Memory B cell (primary cell): ENCODE measurements around the gene FARP2.

Experiments
- ATAC-seq: fragments of 150-1000 bp; cut with Tn5 transposase; 2 replicates; pipeline ENCODE4 v1.10.0; 2021; ENCODE audit warnings: low read depth, mild to moderate bottlenecking, moderate library complexity
- DNase-seq, 2 donors: peaks; one replicate each; pipeline ENCODE4 v3.0.0; 2022; ENCODE audit warnings: low spot score in 2 of 2
- H3K27ac Mint-ChIP-seq: one replicate; pipeline ENCODE4 v1.8.0; 2022; ENCODE audit warnings: mild to moderate bottlenecking, moderate library complexity, mixed read lengths
- H3K27me3 Mint-ChIP-seq: one replicate; pipeline ENCODE4 v1.8.0; 2022; ENCODE audit warnings: mixed read lengths
- H3K36me3 Mint-ChIP-seq: one replicate; pipeline ENCODE4 v1.8.0; 2022; ENCODE audit warnings: mild to moderate bottlenecking, mixed read lengths
- H3K4me1 Mint-ChIP-seq: one replicate; pipeline ENCODE4 v1.8.0; 2022; ENCODE audit warnings: mixed read lengths
- H3K4me3 Mint-ChIP-seq: one replicate; pipeline ENCODE4 v1.8.0; 2022; ENCODE audit warnings: mild to moderate bottlenecking, moderate library complexity, mixed read lengths
- H3K9me3 Mint-ChIP-seq: one replicate; pipeline ENCODE4 v1.8.0; 2022; ENCODE audit warnings: mixed read lengths

Gene FARP2

DNA sequence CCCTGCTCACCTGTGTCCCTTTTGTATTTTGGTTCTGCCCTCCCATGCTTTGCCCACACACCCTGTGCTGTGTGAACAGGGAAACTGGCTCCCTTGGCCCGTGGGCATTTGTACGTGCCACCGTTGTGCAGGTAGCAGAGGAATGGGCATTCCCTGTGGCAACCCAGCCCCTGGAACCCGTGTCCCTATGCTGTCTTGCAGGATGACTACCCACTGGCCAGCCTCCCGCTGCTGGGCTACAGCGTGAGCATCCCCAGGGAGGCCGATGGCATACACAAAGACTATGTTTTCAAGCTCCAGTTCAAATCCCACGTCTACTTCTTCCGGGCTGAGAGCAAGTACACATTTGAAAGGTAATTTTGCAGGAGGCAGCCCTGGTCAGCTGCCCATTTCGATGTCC, 137.0 kb downstream of the FARP2 start:
- Mint-ChIP-seq H3K27me3 (no peaks in the 10 kb centered on the region), H3K9me3 (no peaks in the 10 kb centered on the region), H3K4me3 (no peak overlapping the region), H3K4me1 (peaks cover 2% of the 10 kb centered on the region), H3K36me3 (peaks cover 9% of the 10 kb centered on the region), H3K27ac (no peak overlapping the region)
- DNase-seq (no peak), ATAC-seq (no peak)

DNA sequence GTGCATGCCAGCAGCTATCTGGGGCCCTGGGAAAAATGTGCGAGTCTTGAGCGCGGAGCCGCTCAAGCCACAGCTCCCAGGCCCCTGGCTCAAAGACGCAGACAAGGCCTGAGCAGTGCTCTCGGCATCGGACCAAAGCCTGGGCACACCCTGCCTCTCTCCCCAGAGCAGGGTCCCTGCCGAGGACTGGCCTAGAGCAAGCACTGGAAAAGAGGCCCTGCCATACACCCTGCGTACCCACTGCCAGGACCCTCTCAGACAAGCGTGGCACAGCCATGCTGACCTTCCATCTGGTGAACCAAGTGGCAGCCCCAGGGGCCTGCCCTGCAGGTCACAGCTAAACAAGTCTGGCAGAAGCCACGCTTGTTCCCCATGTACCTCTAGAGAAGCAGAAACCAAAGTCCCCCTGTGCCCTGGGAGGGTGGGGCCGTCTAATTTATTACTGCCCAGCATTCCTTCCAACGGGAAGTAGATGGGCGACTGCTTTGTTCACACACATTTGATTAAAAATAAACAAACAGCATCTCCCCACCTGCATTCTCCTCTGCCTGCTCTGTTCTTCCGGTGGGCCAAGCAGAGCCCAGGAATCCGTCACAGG, 138.3 kb downstream of the FARP2 start:
- ATAC-seq = no peak
- Mint-ChIP-seq H3K27ac (no peak overlapping the region), H3K36me3 (peaks cover 9% of the 10 kb centered on the region), H3K4me3 (no peak overlapping the region), H3K27me3 (no peaks in the 10 kb centered on the region), H3K4me1 (no peaks in the 10 kb centered on the region), H3K9me3 (no peaks in the 10 kb centered on the region)
- no peak for DNase-seq

DNA sequence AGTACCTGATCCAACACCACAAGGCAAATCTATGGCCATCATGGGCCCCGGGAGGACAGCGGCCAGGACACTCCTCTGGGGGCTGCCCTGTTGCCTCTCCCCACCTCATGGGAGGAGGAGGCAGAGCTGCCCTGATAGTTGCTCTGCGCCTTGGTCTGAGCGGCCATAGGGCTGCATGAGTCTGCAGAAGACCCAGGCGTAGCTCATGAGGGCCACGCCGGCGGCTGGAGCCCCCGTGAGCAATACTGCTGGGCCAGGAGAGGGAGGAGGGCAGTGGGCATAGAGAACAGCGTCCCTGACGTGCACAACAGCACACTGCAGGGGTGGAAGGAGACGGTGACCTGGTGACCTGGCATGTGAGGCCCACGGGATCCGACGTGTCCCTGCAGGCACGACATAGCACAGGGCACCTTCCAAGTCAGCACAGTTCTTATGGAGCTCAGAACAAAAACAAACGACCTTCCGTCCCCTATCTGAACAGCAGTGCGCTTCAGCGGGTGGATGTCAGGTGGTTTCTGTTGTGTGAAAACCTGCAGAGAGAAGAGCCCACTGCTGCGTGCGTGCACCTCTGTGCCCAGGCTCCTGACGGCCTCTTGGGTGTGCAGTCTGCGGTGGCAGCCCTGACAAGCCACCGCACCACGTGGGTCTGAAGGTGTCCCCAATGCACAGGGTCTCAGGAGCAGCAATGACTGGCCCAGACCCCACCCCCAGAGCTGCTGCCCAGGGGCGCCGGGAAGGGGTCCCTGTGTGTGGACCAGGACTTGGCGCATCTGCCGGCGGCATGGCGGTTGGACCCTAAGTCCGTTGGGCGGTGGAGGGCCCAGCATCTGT, 139.3 kb downstream of the FARP2 start:
- H3K27ac Mint-ChIP-seq = no peak overlapping the region
- H3K36me3 Mint-ChIP-seq = peaks cover 9% of the 10 kb centered on the region
- ATAC-seq (no peak), DNase-seq (no peak)
- no peaks in the 10 kb centered on the region for H3K9me3 Mint-ChIP-seq
- no peaks in the 10 kb centered on the region for H3K27me3 Mint-ChIP-seq
- H3K4me3 Mint-ChIP-seq = no peak overlapping the region
- H3K4me1 Mint-ChIP-seq = no peaks in the 10 kb centered on the region

GRCh38 chr2:241496003-241496707, 140.1 kb downstream of the FARP2 start:
- Mint-ChIP-seq H3K36me3 (peaks cover 8% of the 10 kb centered on the region), H3K27ac (no peak overlapping the region)
- no peak for ATAC-seq

GRCh38 chr2:241496904-241497877, 141.1 kb downstream of the FARP2 start:
- DNase-seq (no peak), ATAC-seq (no peak)
- no peaks in the 10 kb centered on the region for H3K27me3 Mint-ChIP-seq
- H3K36me3 Mint-ChIP-seq = peaks cover 8% of the 10 kb centered on the region
- no peaks in the 10 kb centered on the region for H3K4me1 Mint-ChIP-seq
- H3K9me3 Mint-ChIP-seq = no peaks in the 10 kb centered on the region
- H3K4me3 Mint-ChIP-seq = no peak overlapping the region
- no peak overlapping the region for H3K27ac Mint-ChIP-seq

More at GRCh38 chr2:241496003-241496707, 140.1 kb downstream of the FARP2 start:
- no peak for DNase-seq
- Mint-ChIP-seq H3K4me1 (no peaks in the 10 kb centered on the region), H3K4me3 (no peak overlapping the region), H3K9me3 (no peaks in the 10 kb centered on the region), H3K27me3 (no peaks in the 10 kb centered on the region)

DNA sequence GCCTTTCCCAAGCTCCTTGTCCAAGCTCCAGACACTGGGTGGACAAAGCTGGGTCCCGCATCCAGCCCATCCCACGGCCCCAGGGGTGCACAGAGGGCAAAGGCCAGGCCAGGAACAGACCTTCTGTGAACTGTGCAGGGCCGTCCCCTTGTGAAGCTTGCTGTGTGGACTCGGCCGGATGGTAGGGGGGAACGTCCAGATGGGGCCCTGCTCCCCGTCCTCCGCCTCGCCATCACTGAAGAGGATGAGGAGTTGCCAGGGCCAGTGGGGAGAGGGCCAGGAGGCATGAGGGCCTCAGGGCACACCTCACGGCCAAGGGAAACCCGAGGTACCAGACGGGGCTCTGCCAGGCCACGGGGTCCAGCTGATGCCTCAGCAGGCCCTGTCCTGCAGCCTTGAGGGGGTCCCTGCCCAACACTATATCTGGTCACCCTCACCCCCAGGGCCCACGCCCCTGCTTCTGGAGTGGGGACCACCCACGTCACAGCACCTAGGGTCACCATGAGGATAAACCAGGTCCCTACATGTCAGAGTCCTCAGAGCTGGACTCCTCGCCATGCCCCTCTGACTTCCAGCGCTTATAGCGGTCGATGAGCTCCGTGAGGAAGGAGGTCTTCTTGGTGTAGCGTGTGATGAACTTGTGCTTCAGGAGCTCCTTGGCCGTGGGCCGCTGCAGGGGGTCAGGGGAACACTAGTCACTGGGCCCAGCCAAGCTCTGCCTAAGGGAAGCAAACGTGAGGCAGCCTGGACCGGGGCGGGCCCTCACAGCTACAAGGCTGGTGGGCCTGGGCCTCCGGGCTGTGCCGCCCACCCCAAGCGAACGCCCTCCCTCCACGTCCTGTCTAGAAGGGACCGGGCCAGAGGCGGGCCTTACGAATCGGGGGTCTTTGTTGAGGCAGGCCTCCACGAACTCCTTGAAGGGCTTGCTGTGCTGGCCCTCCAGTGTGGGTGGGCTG, 142.3 kb downstream of the FARP2 start:
- Mint-ChIP-seq H3K4me1 (no peaks in the 10 kb centered on the region), H3K4me3 (no peak overlapping the region), H3K36me3 (peaks cover 8% of the 10 kb centered on the region), H3K9me3 (no peaks in the 10 kb centered on the region), H3K27ac (no peak overlapping the region), H3K27me3 (no peaks in the 10 kb centered on the region)
- DNase-seq (no peak), ATAC-seq (no peak)

- Mint-ChIP-seq H3K9me3 (no peaks in the 10 kb centered on the region), H3K4me3 (no peak overlapping the region), H3K27me3 (no peaks in the 10 kb centered on the region), H3K4me1 (no peaks in the 10 kb centered on the region), H3K36me3 (peaks cover 7% of the 10 kb centered on the region), H3K27ac (no peak overlapping the region)
- ATAC-seq (no peak), DNase-seq (no peak)
These were observed 143.3 kb downstream of the FARP2 start for GRCh38 chr2:241499146-241499965.

- H3K4me1 Mint-ChIP-seq = no peaks in the 10 kb centered on the region
- ATAC-seq (no peak), DNase-seq (no peak)
- no peaks in the 10 kb centered on the region for H3K9me3 Mint-ChIP-seq
- no peak overlapping the region for H3K4me3 Mint-ChIP-seq
- H3K36me3 Mint-ChIP-seq = peaks cover 5% of the 10 kb centered on the region
- H3K27me3 Mint-ChIP-seq = no peaks in the 10 kb centered on the region
- H3K27ac Mint-ChIP-seq = no peak overlapping the region
These were observed 143.9 kb downstream of the FARP2 start for GRCh38 chr2:241500016-241500415.

DNA sequence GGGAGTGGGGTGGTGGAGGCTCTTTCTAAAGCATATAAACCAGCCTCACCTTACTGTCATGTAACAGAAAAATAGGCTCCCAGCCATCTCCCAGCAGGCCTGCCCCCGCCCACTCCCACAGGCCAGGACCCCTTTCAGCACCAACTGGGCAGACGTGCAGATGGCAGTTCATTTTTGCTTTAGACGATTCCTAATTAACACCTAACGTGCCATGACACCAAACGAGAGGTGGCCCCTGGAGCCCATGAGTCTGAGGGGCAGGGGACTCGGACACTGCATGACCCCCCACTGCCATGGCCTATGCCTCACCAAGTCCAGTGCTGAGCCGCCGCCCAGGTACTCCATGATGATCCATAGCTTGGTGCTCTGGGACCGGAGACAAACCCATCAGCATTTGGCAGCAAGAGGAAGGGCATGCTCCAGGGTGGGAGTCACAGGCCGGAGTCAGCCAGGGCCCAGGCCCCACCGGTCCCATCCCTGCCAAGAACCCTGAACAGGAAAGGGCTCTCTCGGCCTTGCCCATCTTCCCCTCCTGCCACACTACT, 144.4 kb downstream of the FARP2 start:
- no peaks in the 10 kb centered on the region for H3K27me3 Mint-ChIP-seq
- ATAC-seq = no peak
- no peak overlapping the region for H3K27ac Mint-ChIP-seq
- no peak overlapping the region for H3K4me3 Mint-ChIP-seq
- H3K4me1 Mint-ChIP-seq = peaks cover 5% of the 10 kb centered on the region
- peaks cover 3% of the 10 kb centered on the region for H3K36me3 Mint-ChIP-seq
- no peak for DNase-seq
- no peaks in the 10 kb centered on the region for H3K9me3 Mint-ChIP-seq

DNA sequence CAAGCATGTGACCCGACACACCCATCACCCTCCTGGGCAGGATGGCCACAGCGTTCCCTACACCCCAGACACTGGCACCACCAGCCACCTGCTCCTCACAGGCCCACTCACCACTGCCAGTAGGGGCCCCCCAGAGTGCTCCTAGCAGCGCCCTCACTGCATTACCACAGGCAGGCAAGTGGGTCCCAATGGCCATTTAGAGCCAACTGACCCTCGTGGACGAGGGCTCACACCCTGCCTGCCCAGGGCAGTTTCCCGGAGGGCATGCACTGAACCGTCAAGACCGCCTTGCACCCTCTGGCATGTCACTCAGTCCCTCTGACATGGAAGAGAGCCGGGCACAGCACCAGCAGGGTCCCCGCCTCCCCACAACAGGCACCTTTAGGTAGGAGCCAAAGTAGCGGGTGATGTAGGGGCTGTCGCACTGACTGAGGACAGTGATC, 145.0 kb downstream of the FARP2 start:
- ATAC-seq (no peak), DNase-seq (no peak)
- Mint-ChIP-seq H3K36me3 (peaks cover 3% of the 10 kb centered on the region), H3K4me1 (peaks cover 5% of the 10 kb centered on the region), H3K9me3 (no peaks in the 10 kb centered on the region), H3K27ac (no peak overlapping the region), H3K4me3 (no peak overlapping the region), H3K27me3 (no peaks in the 10 kb centered on the region)

DNA sequence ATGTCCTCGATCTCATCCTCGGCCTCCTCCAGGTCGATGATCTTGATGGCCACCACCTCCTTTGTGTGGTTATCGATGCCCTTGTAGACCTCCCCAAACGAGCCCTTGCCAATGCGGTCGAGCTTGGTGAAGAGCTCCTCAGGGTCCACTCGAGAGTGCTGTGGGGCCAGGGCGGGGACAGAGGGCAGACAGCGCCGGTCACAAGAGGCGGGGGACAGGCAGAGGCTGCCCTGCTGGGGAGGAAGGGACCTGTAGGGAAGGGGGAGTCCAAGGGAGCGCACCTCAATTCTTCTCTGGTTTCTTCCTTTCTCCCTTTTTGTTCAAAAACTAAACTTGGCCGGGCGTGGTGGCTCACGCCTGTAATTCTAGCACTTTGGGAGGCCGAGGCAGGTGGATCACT, 145.5 kb downstream of the FARP2 start:
- H3K9me3 Mint-ChIP-seq = no peaks in the 10 kb centered on the region
- H3K27ac Mint-ChIP-seq = no peak overlapping the region
- H3K36me3 Mint-ChIP-seq = peaks cover 3% of the 10 kb centered on the region
- ATAC-seq (no peak), DNase-seq (no peak)
- peaks cover 7% of the 10 kb centered on the region for H3K4me1 Mint-ChIP-seq
- no peaks in the 10 kb centered on the region for H3K27me3 Mint-ChIP-seq
- no peak overlapping the region for H3K4me3 Mint-ChIP-seq

DNA sequence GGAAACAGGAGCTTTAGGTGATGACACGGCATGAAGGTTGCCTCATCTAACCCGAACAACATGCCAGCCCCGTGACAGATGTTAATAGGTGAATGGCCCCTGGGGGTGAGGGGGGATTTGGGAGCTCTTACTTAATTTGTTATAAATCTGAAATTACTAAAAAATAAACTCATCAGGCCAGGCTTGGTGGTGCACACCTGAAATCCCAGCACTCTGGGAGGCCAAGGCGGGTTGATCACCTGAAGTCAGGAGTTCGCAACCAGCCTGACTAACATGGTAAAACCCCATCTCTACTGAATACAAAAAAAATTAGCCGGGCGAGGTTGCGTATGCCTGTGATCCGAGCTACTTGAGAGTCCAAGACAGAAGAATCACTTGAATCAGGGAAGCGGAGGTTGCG, 146.2 kb downstream of the FARP2 start:
- Mint-ChIP-seq H3K9me3 (no peaks in the 10 kb centered on the region), H3K27me3 (no peaks in the 10 kb centered on the region), H3K4me1 (peaks cover 8% of the 10 kb centered on the region), H3K27ac (no peak overlapping the region), H3K4me3 (no peak overlapping the region), H3K36me3 (no peaks in the 10 kb centered on the region)
- DNase-seq (no peak), ATAC-seq (no peak)
